GM10266 (cell line): ENCODE measurements around the gene CHSY1.

ENCODE experiments used
- DNase-seq: peaks from one replicate; pipeline ENCODE4 v3.0.0; 2012; ENCODE audit errors: extremely low spot score
- TF ChIP-seq, protein P1 (sequence below): IDR thresholded peaks from 2 replicates; pipeline ENCODE4 v1.5.1; 2012; ENCODE audit warnings: mild to moderate bottlenecking, low read depth; ENCODE audit not compliant: control insufficient read depth, insufficient read depth; ENCODE audit errors: missing control alignments

CHSY1 gene

DNA sequence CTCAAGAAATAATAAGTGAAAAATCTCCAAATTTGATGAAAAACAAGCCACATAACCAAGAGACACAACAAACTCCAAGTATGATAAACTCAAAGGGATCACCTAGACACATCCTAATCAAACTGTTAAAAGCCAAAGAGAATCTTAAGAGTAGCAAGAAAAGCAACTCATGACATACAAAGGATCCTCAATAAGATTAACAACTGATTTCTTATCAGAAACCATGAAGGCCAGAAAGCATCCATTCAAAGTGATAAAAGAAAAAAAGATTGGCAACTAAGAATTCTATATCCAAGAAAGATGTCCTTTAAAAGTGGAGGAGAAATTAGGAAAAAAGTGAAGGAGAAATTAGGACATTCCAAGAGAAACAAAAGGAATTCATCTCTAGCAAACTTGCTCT is 23.5 kb downstream of the CHSY1 start:
- DNase-seq = no peak
- TF ChIP-seq, protein P1, sequence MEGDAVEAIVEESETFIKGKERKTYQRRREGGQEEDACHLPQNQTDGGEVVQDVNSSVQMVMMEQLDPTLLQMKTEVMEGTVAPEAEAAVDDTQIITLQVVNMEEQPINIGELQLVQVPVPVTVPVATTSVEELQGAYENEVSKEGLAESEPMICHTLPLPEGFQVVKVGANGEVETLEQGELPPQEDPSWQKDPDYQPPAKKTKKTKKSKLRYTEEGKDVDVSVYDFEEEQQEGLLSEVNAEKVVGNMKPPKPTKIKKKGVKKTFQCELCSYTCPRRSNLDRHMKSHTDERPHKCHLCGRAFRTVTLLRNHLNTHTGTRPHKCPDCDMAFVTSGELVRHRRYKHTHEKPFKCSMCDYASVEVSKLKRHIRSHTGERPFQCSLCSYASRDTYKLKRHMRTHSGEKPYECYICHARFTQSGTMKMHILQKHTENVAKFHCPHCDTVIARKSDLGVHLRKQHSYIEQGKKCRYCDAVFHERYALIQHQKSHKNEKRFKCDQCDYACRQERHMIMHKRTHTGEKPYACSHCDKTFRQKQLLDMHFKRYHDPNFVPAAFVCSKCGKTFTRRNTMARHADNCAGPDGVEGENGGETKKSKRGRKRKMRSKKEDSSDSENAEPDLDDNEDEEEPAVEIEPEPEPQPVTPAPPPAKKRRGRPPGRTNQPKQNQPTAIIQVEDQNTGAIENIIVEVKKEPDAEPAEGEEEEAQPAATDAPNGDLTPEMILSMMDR = no peak

DNA sequence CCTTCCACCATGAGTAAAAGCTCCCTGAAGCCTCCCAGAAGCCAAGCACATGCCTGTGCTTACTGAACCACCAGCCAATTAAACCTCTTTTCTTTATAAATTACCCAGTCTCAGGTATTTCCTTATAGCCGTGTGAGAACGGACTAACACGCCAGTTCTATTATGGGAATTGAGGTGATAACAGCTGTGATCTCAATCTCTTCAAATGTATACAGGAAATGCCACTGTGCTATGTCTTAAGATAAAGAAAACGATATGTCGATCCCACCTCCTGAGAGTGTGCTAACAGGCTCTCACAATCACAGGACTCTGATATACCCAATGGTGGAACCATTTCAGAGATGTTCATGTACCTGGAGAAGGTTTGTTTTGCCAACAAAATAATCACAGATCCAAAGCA is 26.2 kb downstream of the CHSY1 start:
- TF ChIP-seq, protein P1 = no peak
- no peak for DNase-seq

DNA sequence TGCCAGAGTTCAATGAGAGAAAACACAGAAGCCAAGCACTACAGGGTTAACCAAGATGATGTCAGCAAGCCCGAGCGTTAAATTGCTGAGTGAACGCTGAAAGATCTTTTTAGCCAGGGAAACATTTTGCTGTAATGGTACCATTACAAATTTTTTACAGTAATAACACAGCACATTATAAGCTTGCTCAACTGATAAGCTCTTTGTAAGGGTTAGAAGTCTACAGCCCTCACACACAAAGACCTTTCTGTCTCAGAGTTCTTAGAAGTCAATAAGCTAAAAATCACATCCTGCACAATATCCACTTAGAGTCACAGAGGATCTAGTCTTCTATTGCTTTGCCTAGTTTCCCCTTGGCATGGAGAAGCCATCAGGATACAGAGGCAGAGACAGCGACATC is 29.9 kb downstream of the CHSY1 start:
- TF ChIP-seq, protein P1 = no peak
- no peak for DNase-seq

DNA sequence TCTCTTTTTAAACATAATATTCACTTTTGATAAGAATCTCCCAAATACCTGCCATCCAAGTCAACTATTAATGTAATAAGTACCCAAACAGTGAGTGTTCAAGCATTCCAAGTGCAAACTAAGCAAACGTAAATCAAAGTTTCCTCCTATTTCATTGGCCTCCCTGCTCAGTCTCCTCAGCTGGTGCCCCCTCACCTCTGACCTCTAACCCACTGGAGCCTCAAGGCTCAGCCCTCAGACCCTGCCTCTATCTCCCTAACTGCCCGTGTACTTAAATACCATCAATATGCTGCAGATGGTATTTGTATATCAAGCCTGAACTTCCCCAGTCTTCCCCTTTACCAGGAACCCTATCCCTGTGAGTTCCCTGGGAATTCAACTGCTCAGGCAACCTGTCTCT is 31.8 kb downstream of the CHSY1 start:
- TF ChIP-seq, protein P1 = no peak
- DNase-seq = no peak

DNA sequence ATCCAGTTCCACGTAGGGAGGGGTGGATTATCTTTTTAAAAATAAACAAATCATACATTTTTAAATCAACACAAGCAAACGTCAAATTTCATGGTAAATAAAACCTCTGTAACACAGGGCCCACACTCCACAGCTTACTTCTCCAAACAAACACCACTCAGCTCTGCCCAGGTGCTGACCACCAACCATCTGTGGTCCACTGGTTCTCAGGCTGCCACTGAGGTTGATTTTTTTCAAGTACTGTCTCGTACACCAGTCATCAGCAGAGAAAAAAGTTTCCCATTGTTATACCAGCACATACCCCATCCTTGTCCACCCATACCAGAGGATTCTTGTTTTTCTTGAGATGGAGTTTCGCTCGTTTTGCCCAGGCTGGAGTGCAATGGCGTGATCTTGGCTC is 32.4 kb downstream of the CHSY1 start:
- no peak for DNase-seq
- TF ChIP-seq, protein P1 = no peak

DNA sequence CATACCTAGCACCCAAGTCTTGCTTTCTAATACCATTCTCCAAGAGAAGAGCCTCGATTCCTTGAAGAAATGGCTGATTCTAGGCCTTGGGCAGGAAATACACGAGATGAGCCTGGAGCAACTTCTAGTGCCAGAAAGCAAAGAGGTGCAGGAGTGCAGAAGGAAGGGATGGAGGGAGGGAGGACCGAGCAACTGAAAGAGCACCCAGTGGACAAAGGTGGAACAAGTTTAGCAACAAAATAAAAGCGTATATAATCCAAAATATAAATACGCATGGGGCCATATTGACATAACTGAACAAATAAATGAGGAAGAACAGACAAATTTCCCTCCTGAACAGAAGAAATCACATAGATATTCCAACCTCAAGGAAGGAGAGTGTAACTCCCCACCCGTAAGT is 34.4 kb downstream of the CHSY1 start:
- no peak for DNase-seq
- TF ChIP-seq, protein P1 = no peak

DNA sequence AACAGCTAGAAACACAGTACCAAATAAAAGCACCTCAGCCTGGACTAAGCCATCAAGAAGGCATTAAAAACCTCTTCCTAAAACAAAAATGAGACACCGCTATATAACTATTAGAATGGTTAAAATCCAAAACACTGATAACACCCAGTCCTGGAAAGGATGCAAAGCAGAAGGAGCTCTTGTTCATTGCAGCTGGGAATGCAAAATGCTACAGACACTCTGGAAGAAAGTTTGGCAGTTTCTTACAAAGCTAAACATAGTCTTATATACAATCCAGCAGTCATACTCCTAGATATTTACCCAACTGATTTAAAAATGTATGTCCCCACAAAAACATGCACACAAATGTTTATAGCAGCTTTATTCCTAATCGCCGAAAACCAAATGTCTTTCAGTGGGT is 35.7 kb downstream of the CHSY1 start:
- TF ChIP-seq, protein P1 = no peak
- no peak for DNase-seq
